CD4-positive, alpha-beta T cell treated with Interleukin-4 for 4 hours (primary cell): ENCODE data around the gene ZBTB9.

Experiments
- DNase-seq: peaks from one replicate; pipeline ENCODE4 v3.0.0-alpha.2; 2020

Gene ZBTB9

GRCh38 chr6:33434961-33435360 is 19.4 kb upstream of the ZBTB9 start:
- no peak for DNase-seq

- DNase-seq, result no peak
Observed at GRCh38 chr6:33437666-33438065, 16.7 kb upstream of the ZBTB9 start.

GRCh38 chr6:33438978-33439594 is 15.3 kb upstream of the ZBTB9 start:
- no peak for DNase-seq

GRCh38 chr6:33439956-33440648 is 14.3 kb upstream of the ZBTB9 start:
- DNase-seq, result no peak

- DNase-seq, result no peak
Observed at GRCh38 chr6:33440649-33441309, 13.6 kb upstream of the ZBTB9 start.

GRCh38 chr6:33441457-33441856 is 12.9 kb upstream of the ZBTB9 start:
- DNase-seq, result no peak

- DNase-seq, result no peak
Observed at GRCh38 chr6:33442283-33442682, 12.1 kb upstream of the ZBTB9 start.

GRCh38 chr6:33443025-33443424 is 11.4 kb upstream of the ZBTB9 start:
- no peak for DNase-seq

GRCh38 chr6:33443619-33444504 is 10.5 kb upstream of the ZBTB9 start:
- no peak for DNase-seq

GRCh38 chr6:33445119-33445603 is 9.2 kb upstream of the ZBTB9 start:
- DNase-seq, result no peak

GRCh38 chr6:33446356-33446755 is 8.0 kb upstream of the ZBTB9 start:
- DNase-seq, result no peak

- no peak for DNase-seq
Observed at GRCh38 chr6:33450434-33450833, 3.9 kb upstream of the ZBTB9 start.

GRCh38 chr6:33451606-33452005 is 2.8 kb upstream of the ZBTB9 start:
- DNase-seq, result no peak

- DNase-seq, result no peak
Observed at GRCh38 chr6:33452496-33452895, 1.9 kb upstream of the ZBTB9 start.

GRCh38 chr6:33453393-33454008 is 875 bp upstream of the ZBTB9 start:
- DNase-seq, result no peak

GRCh38 chr6:33455051-33455450 is 675 bp downstream of the ZBTB9 start:
- no peak for DNase-seq

- DNase-seq, result no peak
Observed at GRCh38 chr6:33456156-33456555, 1.8 kb downstream of the ZBTB9 start.

- DNase-seq, result no peak
Observed at GRCh38 chr6:33458676-33459075, 4.3 kb downstream of the ZBTB9 start.

GRCh38 chr6:33459226-33459625 is 4.8 kb downstream of the ZBTB9 start:
- no peak for DNase-seq

GRCh38 chr6:33466075-33466735 is 11.8 kb downstream of the ZBTB9 start:
- no peak for DNase-seq

GRCh38 chr6:33467091-33467490 is 12.7 kb downstream of the ZBTB9 start:
- no peak for DNase-seq

- no peak for DNase-seq
Observed at GRCh38 chr6:33469661-33470060, 15.3 kb downstream of the ZBTB9 start.
